HCT116 (cell line): ENCODE measurements around the gene CHST14. TPM values are rescaled to one million over a fixed set of nuclear protein-coding genes. Genes with fewer than 3 reads are reported as not detected.

Experiments used
- ATAC-seq: fragments of 200-7000 bp; cut with Tn5 transposase; 2 replicates; pipeline ENCODE4 v1.9.1; 2020; ENCODE audit warnings: mild to moderate bottlenecking, moderate library complexity
- BruUV-seq: library from RNA; stranded (reverse); fragments of 400-500 nt; replicated peaks from 2 replicates; lab custom pipeline; 2021; lab: Mats Ljungman, UMichigan
- CTCF ChIA-PET: fragments of 300-600 bp; sonication (Branson Sonifier 250); formaldehyde crosslinking; loops from one replicate; lab custom pipeline; 2021; ENCODE audit warnings: antibody characterized with exemption; lab: Charles Lee
- POLR2A ChIA-PET: fragments of 300-600, 350-600 bp; sonication (Branson Sonifier 250); formaldehyde crosslinking; loops from one replicate; lab custom pipeline; 2021; ENCODE audit warnings: antibody characterized with exemption; lab: Charles Lee
- RAD21 ChIA-PET, 2 experiments: fragments of 300-600 bp; sonication (Branson Sonifier 250); formaldehyde crosslinking; loops; one replicate each; lab custom pipeline; 2023; ENCODE audit warnings: low total read pairs in 2 of 2; ENCODE audit not compliant: uncharacterized antibody in 2 of 2, unreplicated experiment in 2 of 2, low non-redundant PET in 1 of 2; lab: Charles Lee
- DNase-seq: peaks from one replicate; pipeline ENCODE4 v3.0.0-alpha.2; 2010; ENCODE audit warnings: low read depth, low spot score
- H2AFZ ChIP-seq: fragments of 200-600 bp; shearing (Covaris generic), sonication (generic); 2 replicates; pipeline ENCODE4 v1.6.1; 2017; ENCODE audit warnings: low read depth, mixed run types, mixed read lengths, antibody characterized with exemption, low read length; ENCODE audit not compliant: poor library complexity, severe bottlenecking
- H3K27ac ChIP-seq: 2 replicates; pipeline ENCODE4 v1.5.1; 2012; ENCODE audit warnings: low read depth, low read length
- H3K27me3 ChIP-seq: fragments of 200-600 bp; sonication (generic); 2 replicates; pipeline ENCODE4 v1.6.1; 2016; ENCODE audit warnings: mixed run types, low read length, mixed read lengths; ENCODE audit not compliant: insufficient read depth
- H3K36me3 ChIP-seq, 2 experiments: fragments of 200-500 bp in 1 of 2; fragments of 200-600 bp in 1 of 2; sonication (Bioruptor generic) in 1 of 2; sonication (generic) in 1 of 2; 2 replicates each; pipeline versions ENCODE4 v1.5.1 to v1.6.1; 2014 to 2016; ENCODE audit warnings: low read length in 2 of 2, inconsistent platforms in 1 of 2, mixed read lengths in 1 of 2, mixed run types in 1 of 2; ENCODE audit not compliant: insufficient read depth in 2 of 2, control insufficient read depth in 1 of 2
- H3K4me1 ChIP-seq, 2 experiments: fragments of 200-600 bp in 1 of 2; sonication (generic) in 1 of 2; 2 replicates each; pipeline versions ENCODE4 v1.5.1 to v1.6.1; 2012 to 2017; ENCODE audit warnings: low read length in 2 of 2, inconsistent platforms in 1 of 2, mild to moderate bottlenecking in 1 of 2, mixed read lengths in 1 of 2, mixed run types in 1 of 2, moderate library complexity in 1 of 2; ENCODE audit not compliant: insufficient read depth in 2 of 2, control insufficient read depth in 1 of 2
- H3K4me2 ChIP-seq: fragments of 200-600 bp; sonication (generic); 2 replicates; pipeline ENCODE4 v1.6.1; 2017; ENCODE audit warnings: mixed run types, low read length, mixed read lengths
- H3K4me3 ChIP-seq, 2 experiments: fragments of 200-600 bp in 1 of 2; sonication (generic) in 1 of 2; replicated peaks in 1 of 2; 2 replicates each; pipeline ENCODE4 v1.5.1; 2011 to 2016; ENCODE audit warnings: low read length in 2 of 2, control low read depth in 1 of 2, low read depth in 1 of 2, mild to moderate bottlenecking in 1 of 2, mixed read lengths in 1 of 2, mixed run types in 1 of 2
- H3K79me2 ChIP-seq: fragments of 200-600 bp; sonication (generic); 2 replicates; pipeline ENCODE4 v1.6.1; 2017; ENCODE audit warnings: mild to moderate bottlenecking, mixed run types, low read length, moderate library complexity, mixed read lengths; ENCODE audit not compliant: insufficient read depth
- H3K9ac ChIP-seq: fragments of 200-600 bp; sonication (generic); 2 replicates; pipeline ENCODE4 v1.6.1; 2016; ENCODE audit warnings: low read length, mixed read lengths
- H3K9me2 ChIP-seq: fragments of 200-600 bp; sonication (generic), shearing (Covaris generic); 2 replicates; pipeline ENCODE4 v1.6.1; 2017; ENCODE audit warnings: mixed run types, mild to moderate bottlenecking, moderate library complexity; ENCODE audit not compliant: insufficient read depth
- H3K9me3 ChIP-seq, 2 experiments: fragments of 200-500 bp in 1 of 2; fragments of 200-600 bp in 1 of 2; sonication (Bioruptor generic) in 1 of 2; sonication (generic) in 1 of 2; 2 replicates each; pipeline ENCODE4 v1.6.1; 2014 to 2017; ENCODE audit warnings: low read length in 2 of 2, mixed read lengths in 2 of 2, inconsistent platforms in 1 of 2, low read depth in 1 of 2, mild to moderate bottlenecking in 1 of 2, mixed run types in 1 of 2, moderate library complexity in 1 of 2; ENCODE audit not compliant: control insufficient read depth in 1 of 2, insufficient read depth in 1 of 2
- H4K20me1 ChIP-seq: fragments of 200-600 bp; sonication (generic), shearing (Covaris generic); 2 replicates; pipeline ENCODE4 v1.6.1; 2017; ENCODE audit warnings: mixed run types, mild to moderate bottlenecking, moderate library complexity; ENCODE audit not compliant: insufficient read depth
- ATF3 ChIP-seq: IDR thresholded peaks from 2 replicates; pipeline ENCODE4 v1.6.1; 2012
- CBX3 ChIP-seq: IDR thresholded peaks from 2 replicates; pipeline ENCODE4 v1.6.1; 2012; ENCODE audit warnings: low read depth
- CTCF ChIP-seq, 3 experiments: fragments of 200-600 bp in 1 of 3; sonication (generic) in 1 of 3; IDR thresholded peaks in 2 of 3; conservative IDR thresholded peaks in 1 of 3; 2 replicates each; pipeline ENCODE4 v1.5.1; 2012 to 2017; ENCODE audit warnings: low read depth in 2 of 3, low read length in 2 of 3, antibody characterized with exemption in 1 of 3, borderline replicate concordance in 1 of 3, control low read depth in 1 of 3, mild to moderate bottlenecking in 1 of 3, mixed read lengths in 1 of 3, mixed run types in 1 of 3, moderate library complexity in 1 of 3; ENCODE audit not compliant: insufficient read depth in 1 of 3
- EGR1 ChIP-seq: IDR thresholded peaks from 2 replicates; pipeline ENCODE4 v1.6.1; 2012; ENCODE audit warnings: low read depth
- ELF1 ChIP-seq: IDR thresholded peaks from 2 replicates; pipeline ENCODE4 v1.6.1; 2012; ENCODE audit warnings: low read depth, borderline replicate concordance
- EZH2 ChIP-seq: fragments of 200-600 bp; sonication (generic); IDR thresholded peaks from 2 replicates; pipeline ENCODE4 v1.6.1; 2017; ENCODE audit warnings: antibody characterized with exemption, mixed run types
- EZH2phosphoT487 ChIP-seq: fragments of 200-600 bp; IDR thresholded peaks from 2 replicates; pipeline ENCODE4 v1.6.1; 2018; ENCODE audit warnings: antibody characterized with exemption, borderline replicate concordance
- FOSL1 ChIP-seq: IDR thresholded peaks from 2 replicates; pipeline ENCODE4 v1.6.1; 2012; ENCODE audit warnings: low read depth
- JUND ChIP-seq: IDR thresholded peaks from 2 replicates; pipeline ENCODE4 v1.6.1; 2012
- POLR2A ChIP-seq: IDR thresholded peaks from 2 replicates; pipeline ENCODE4 v1.7.0; 2011; ENCODE audit warnings: borderline replicate concordance; ENCODE audit not compliant: insufficient read depth, insufficient read length; ENCODE audit errors: extremely low read depth
- POLR2AphosphoS5 ChIP-seq: IDR thresholded peaks from 2 replicates; pipeline ENCODE4 v1.6.1; 2011; ENCODE audit warnings: mild to moderate bottlenecking, low read depth, low read length, moderate library complexity
- RAD21 ChIP-seq: IDR thresholded peaks from 2 replicates; pipeline ENCODE4 v1.6.1; 2012; ENCODE audit warnings: low read depth, mild to moderate bottlenecking
- REST ChIP-seq: IDR thresholded peaks from 2 replicates; pipeline ENCODE4 v1.6.1; 2012; ENCODE audit warnings: low read depth
- SIN3A ChIP-seq: IDR thresholded peaks from 2 replicates; pipeline ENCODE4 v1.6.1; 2012; ENCODE audit warnings: low read depth
- SP1 ChIP-seq: IDR thresholded peaks from 2 replicates; pipeline ENCODE4 v1.6.1; 2012; ENCODE audit warnings: low read depth
- SRF ChIP-seq: IDR thresholded peaks from 2 replicates; pipeline ENCODE4 v1.6.1; 2012; ENCODE audit warnings: low read depth
- TCF7L2 ChIP-seq: IDR thresholded peaks from 2 replicates; pipeline ENCODE4 v1.7.0; 2011; ENCODE audit warnings: borderline replicate concordance, inconsistent platforms; ENCODE audit not compliant: insufficient read depth, insufficient read length; ENCODE audit errors: extremely low read depth
- ZBTB33 ChIP-seq: IDR thresholded peaks from 2 replicates; pipeline ENCODE4 v1.6.1; 2011; ENCODE audit warnings: mild to moderate bottlenecking, low read length, moderate library complexity; ENCODE audit not compliant: insufficient replicate concordance; ENCODE audit errors: extremely low read depth
- ZFX ChIP-seq: fragments of 450-650 bp; IDR thresholded peaks from 2 replicates; pipeline ENCODE4 v1.6.1; 2017
- intact Hi-C: fragments of 100-400 bp; cut with micrococcal nuclease; formaldehyde crosslinking; loops from 2 replicates; pipeline ENCODE4 v1.10.0; 2022
- total RNA-seq: library from RNA; stranded (reverse); gene quantifications from one replicate; pipeline ENCODE4 v1.2.1, GENCODE V29; 2021; ENCODE audit not compliant: unreplicated experiment

Gene CHST14
- total RNA-seq, 1 experiment from 2014 or later: 12.7 TPM

- POLR2A ChIA-PET: no interaction called here
- H4K20me1 ChIP-seq: no peaks in the 10 kb centered on the region
- RAD21 ChIA-PET: no interaction called here
- H2AFZ ChIP-seq: no peak overlapping the region
- H3K27me3 ChIP-seq: no peaks in the 10 kb centered on the region
- H3K4me3 ChIP-seq: peak overlapping the region; percentile 77 to 86
- CTCF ChIA-PET: no interaction called here
- BruUV-seq: no TSS peak
- no peaks in the 10 kb centered on the region for H3K9me3 ChIP-seq
- peak overlapping the region; percentile 79; the same call in 1 of the 2 replicates for H3K27ac ChIP-seq
- no peaks in the 10 kb centered on the region for H3K9me2 ChIP-seq
- ATAC-seq: no peak; the same call in 1 of the 2 replicates
- intact Hi-C loops: no loop called here
- H3K4me1 ChIP-seq: peaks cover 14 to 22% of the 10 kb centered on the region in 2 experiments
- peak overlapping the region; percentile 80; the same call in 1 of the 2 replicates for H3K9ac ChIP-seq
- H3K36me3 ChIP-seq: no peaks in the 10 kb centered on the region
- DNase-seq: no peak
- TF ChIP-seq POLR2A (no peak), JUND (no peak), RAD21 (no peak), ZBTB33 (no peak), SIN3A (no peak), REST (no peak), EZH2phosphoT487 (no peak), POLR2AphosphoS5 (no peak), SRF (no peak), CBX3 (no peak), ELF1 (no peak), ATF3 (no peak), EGR1 (no peak), CTCF (IDR thresholded peaks at IDR 0.05 in 2 of 3, conservative IDR thresholded peaks at IDR 0.05 in 1 of 3; ENCODE audit: borderline replicate concordance in 1 of 3, insufficient read depth in 1 of 3, low read depth in 2 of 3, low read length in 2 of 3) (no peak), ZFX (no peak), SP1 (no peak), TCF7L2 (no peak), FOSL1 (no peak), EZH2 (no peak)
- peak overlapping the region; percentile 100 for H3K4me2 ChIP-seq
- peaks cover 3% of the 10 kb centered on the region; the same call in 1 of the 2 replicates for H3K79me2 ChIP-seq
Observed at GRCh38 chr15:40472171-40472727, 1.5 kb downstream of the CHST14 start.
